ENCODE measurements around the gene ARSK.

DNA sequence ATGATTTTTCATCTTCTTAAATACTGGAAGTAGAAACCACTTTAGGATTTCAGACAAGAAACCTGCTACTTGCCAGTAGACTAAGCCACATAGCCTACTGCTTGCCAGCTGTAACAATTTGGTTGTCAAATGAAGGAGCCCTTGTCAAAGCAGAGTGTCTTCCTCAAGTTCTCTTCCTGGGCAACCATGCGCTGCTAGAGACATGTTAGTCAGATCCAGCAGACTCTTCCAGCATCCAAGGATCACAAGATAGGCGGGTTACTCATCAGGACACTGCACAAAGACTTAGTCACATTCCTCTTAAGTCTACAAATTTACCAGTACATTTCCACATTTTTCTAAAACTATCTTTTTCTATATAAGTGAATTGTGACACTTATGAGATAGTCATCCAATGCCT is 24.5 kb upstream of the ARSK start:
- TF ChIP-seq CREB1 (CRISPR knock-in tag; IDR thresholded peaks at IDR 0.05; ENCODE audit: low read depth) (no peak), CTCF (conservative IDR thresholded peaks at IDR 0.05; ENCODE audit: low read depth in 2 of 2) (no peak), EZH2 (IDR thresholded peaks at IDR 0.05; ENCODE audit: low read depth, unreplicated experiment) (no peak), REST (IDR thresholded peaks at IDR 0.05; ENCODE audit: unreplicated experiment) (no peak), POLR2AphosphoS5 (IDR thresholded peaks at IDR 0.05; ENCODE audit: low read depth) (no peak)

Measured in GM23338 (cell line).